Liver (tissue), 9 donors: ENCODE data around the gene LSAMP. TPM values are rescaled to one million over a fixed set of nuclear protein-coding genes. Genes with fewer than 3 reads are reported as not detected.

Experiments
- DNase-seq: peaks from one replicate; pipeline ENCODE4 v3.0.0-alpha.2; 2017; ENCODE audit warnings: low spot score
- H3K27ac ChIP-seq, 2 donors: one replicate each; pipeline ENCODE4 v1.7.0; 2013; ENCODE audit warnings: inconsistent platforms in 2 of 2, low read length in 2 of 2, control low read depth in 1 of 2, low read depth in 1 of 2, mild to moderate bottlenecking in 1 of 2
- H3K27me3 ChIP-seq, 4 donors: one replicate each; pipeline versions ENCODE4 v1.6.1 to v1.7.0; 2013; ENCODE audit warnings: low read length in 3 of 4, inconsistent platforms in 1 of 4, mild to moderate bottlenecking in 1 of 4, moderate library complexity in 1 of 4; ENCODE audit not compliant: control insufficient read depth in 4 of 4, insufficient read depth in 4 of 4
- H3K36me3 ChIP-seq, 4 donors: one replicate each; pipeline versions ENCODE4 v1.6.1 to v1.7.0; 2013; ENCODE audit warnings: low read length in 3 of 4, mild to moderate bottlenecking in 3 of 4, low read depth in 1 of 4, moderate library complexity in 1 of 4; ENCODE audit not compliant: control insufficient read depth in 4 of 4, insufficient read depth in 3 of 4
- H3K4me1 ChIP-seq, 4 donors: one replicate each; pipeline versions ENCODE4 v1.6.1 to v1.7.0; 2013; ENCODE audit warnings: low read length in 3 of 4, mild to moderate bottlenecking in 3 of 4, moderate library complexity in 1 of 4; ENCODE audit not compliant: control insufficient read depth in 4 of 4, insufficient read depth in 4 of 4
- H3K4me3 ChIP-seq, 3 donors: one replicate each; pipeline versions ENCODE4 v1.6.1 to v1.7.0; 2013; ENCODE audit warnings: low read length in 3 of 3, control low read depth in 1 of 3, low read depth in 1 of 3, mild to moderate bottlenecking in 1 of 3
- H3K9ac ChIP-seq, 2 donors: one replicate each; pipeline ENCODE4 v1.7.0; 2013; ENCODE audit warnings: low read length in 2 of 2, mild to moderate bottlenecking in 2 of 2, moderate library complexity in 2 of 2, control low read depth in 1 of 2, low read depth in 1 of 2
- H3K9me3 ChIP-seq, 4 donors: one replicate each; pipeline versions ENCODE4 v1.6.1 to v1.7.0; 2013; ENCODE audit warnings: low read length in 3 of 4; ENCODE audit not compliant: control insufficient read depth in 4 of 4
- ATF3 ChIP-seq: IDR thresholded peaks from 2 replicates; pipeline ENCODE4 v1.6.1; 2016; ENCODE audit warnings: antibody characterized with exemption
- EGR1 ChIP-seq, 2 donors: IDR thresholded peaks; 2 replicates each; pipeline ENCODE4 v1.6.1; 2016 to 2018; ENCODE audit warnings: antibody characterized with exemption in 2 of 2, low read depth in 2 of 2
- FOXA2 ChIP-seq: IDR thresholded peaks from 2 replicates; pipeline ENCODE4 v1.6.1; 2016; ENCODE audit warnings: antibody characterized with exemption
- GABPA ChIP-seq, 2 donors: IDR thresholded peaks in 1 of 2; conservative IDR thresholded peaks in 1 of 2; 2 replicates each; pipeline ENCODE4 v1.6.1; 2016; ENCODE audit warnings: antibody characterized with exemption in 2 of 2, mild to moderate bottlenecking in 1 of 2, moderate library complexity in 1 of 2
- HNF4A ChIP-seq, 2 donors: conservative IDR thresholded peaks; 2 replicates each; pipeline ENCODE4 v1.6.1; 2016; ENCODE audit warnings: antibody characterized with exemption in 2 of 2, mild to moderate bottlenecking in 2 of 2
- HNF4G ChIP-seq: IDR thresholded peaks from 2 replicates; pipeline ENCODE4 v1.6.1; 2016; ENCODE audit warnings: antibody characterized with exemption
- JUND ChIP-seq, 2 donors: IDR thresholded peaks; 2 replicates each; pipeline ENCODE4 v1.6.1; 2016; ENCODE audit warnings: antibody characterized with exemption in 2 of 2
- NR2F2 ChIP-seq: IDR thresholded peaks from 2 replicates; pipeline ENCODE4 v1.6.1; 2016; ENCODE audit warnings: antibody characterized with exemption
- RAD21 ChIP-seq, 2 donors: IDR thresholded peaks; 2 replicates each; pipeline ENCODE4 v1.6.1; 2016; ENCODE audit warnings: antibody characterized with exemption in 2 of 2, mild to moderate bottlenecking in 2 of 2
- RXRA ChIP-seq, 2 donors: IDR thresholded peaks; 2 replicates each; pipeline ENCODE4 v1.6.1; 2017 to 2018; ENCODE audit warnings: antibody characterized with exemption in 2 of 2, mild to moderate bottlenecking in 1 of 2
- SP1 ChIP-seq: IDR thresholded peaks from 2 replicates; pipeline ENCODE4 v1.6.1; 2018; ENCODE audit warnings: antibody characterized with exemption, mild to moderate bottlenecking
- TAF1 ChIP-seq: conservative IDR thresholded peaks from 2 replicates; pipeline ENCODE4 v1.6.1; 2016; ENCODE audit warnings: antibody characterized with exemption, mild to moderate bottlenecking
- YY1 ChIP-seq: IDR thresholded peaks from 2 replicates; pipeline ENCODE4 v1.6.1; 2016; ENCODE audit warnings: antibody characterized with exemption, mild to moderate bottlenecking
- ZBTB33 ChIP-seq: IDR thresholded peaks from 2 replicates; pipeline ENCODE4 v1.6.1; 2016; ENCODE audit warnings: antibody characterized with exemption
- WGBS: extraction: QIAGEN DNeasy Blood & Tissue Kit; methylation state at CpG from one replicate; pipeline ENCODE4 v1.1.7; 2013; 5-methylcytosine and 5-hydroxymethylcytosine counted together
- polyA plus RNA-seq, 2 donors: library from polyadenylated mRNA; stranded (reverse) in 1 of 2; unstranded in 1 of 2; fragments of 200-250 nt in 1 of 2; fragments of >200 nt in 1 of 2; fragmentation: Nextera tagmentation in 1 of 2; extraction: Ambion mirVana in 1 of 2; gene quantifications; one replicate each; pipeline versions ENCODE4 v1.2.1 to v1.2.3, GENCODE V29; 2013 to 2015
- total RNA-seq, 2 donors: library from RNA; depleted of rRNA; stranded (reverse); fragments of >200 nt; gene quantifications; one replicate each; pipeline ENCODE4 v1.2.3, GENCODE V29; 2014
- TF ChIP-seq, protein P1 (sequence below): IDR thresholded peaks from 2 replicates; pipeline ENCODE4 v1.6.1; 2016; ENCODE audit warnings: antibody characterized with exemption
- TF ChIP-seq, protein P2 (sequence below): fragments of 150-350 bp; IDR thresholded peaks from 2 replicates; pipeline ENCODE4 v1.5.1; 2017; ENCODE audit warnings: improper control_type of control experiment, low read depth, low read length; ENCODE audit not compliant: missing input control
- donor health status: healthy.
- donor health status: healthy.
- donor health status: healthy.
- donor health status: healthy.
- donor health status: healthy.

LSAMP gene
- total and polyA plus RNA-seq, 4 donors, result 0.01 to 0.17 (median 0.06) TPM

DNA sequence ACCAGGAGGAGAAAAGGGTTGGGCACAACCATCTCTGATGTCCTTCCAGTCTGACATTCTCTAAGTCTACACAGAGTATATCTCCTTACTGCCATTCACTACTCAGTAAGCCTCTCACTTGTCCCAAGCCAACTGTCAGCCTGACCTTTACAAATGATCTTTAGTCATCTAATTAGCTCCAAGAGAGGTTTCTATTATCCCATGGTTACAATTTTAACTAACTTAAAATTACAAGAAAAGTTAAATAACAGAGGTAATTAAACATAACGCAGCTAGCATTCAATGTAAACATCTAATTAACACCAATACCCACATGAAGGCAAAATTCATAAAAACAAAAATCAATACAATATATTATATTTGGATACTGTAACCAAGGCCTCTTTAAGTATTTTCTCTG, 126.9 kb downstream of the LSAMP start:
- Histone ChIP-seq H3K9ac (no peak overlapping the region), H3K27me3 (no peaks in the 10 kb centered on the region), H3K27ac (no peak overlapping the region), H3K36me3 (no peaks in the 10 kb centered on the region), H3K9me3 (no peaks in the 10 kb centered on the region), H3K4me3 (no peak overlapping the region), H3K4me1 (no peaks in the 10 kb centered on the region)
- TF ChIP-seq EGR1 (IDR thresholded peaks at IDR 0.05; ENCODE audit: low read depth in 2 of 2) (no peak), ZBTB33 (no peak), RXRA (IDR thresholded peaks at IDR 0.05) (no peak), JUND (IDR thresholded peaks at IDR 0.05) (no peak), NR2F2 (no peak), HNF4G (no peak), TAF1 (no peak), FOXA2 (no peak), GABPA (IDR thresholded peaks at IDR 0.05 in 1 of 2, conservative IDR thresholded peaks at IDR 0.05 in 1 of 2) (no peak), ATF3 (no peak), HNF4A (conservative IDR thresholded peaks at IDR 0.05) (no peak), RAD21 (IDR thresholded peaks at IDR 0.05) (no peak), SP1 (no peak), YY1 (no peak)
- TF ChIP-seq, protein P1, sequence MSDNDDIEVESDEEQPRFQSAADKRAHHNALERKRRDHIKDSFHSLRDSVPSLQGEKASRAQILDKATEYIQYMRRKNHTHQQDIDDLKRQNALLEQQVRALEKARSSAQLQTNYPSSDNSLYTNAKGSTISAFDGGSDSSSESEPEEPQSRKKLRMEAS, result no peak
- TF ChIP-seq, protein P2, sequence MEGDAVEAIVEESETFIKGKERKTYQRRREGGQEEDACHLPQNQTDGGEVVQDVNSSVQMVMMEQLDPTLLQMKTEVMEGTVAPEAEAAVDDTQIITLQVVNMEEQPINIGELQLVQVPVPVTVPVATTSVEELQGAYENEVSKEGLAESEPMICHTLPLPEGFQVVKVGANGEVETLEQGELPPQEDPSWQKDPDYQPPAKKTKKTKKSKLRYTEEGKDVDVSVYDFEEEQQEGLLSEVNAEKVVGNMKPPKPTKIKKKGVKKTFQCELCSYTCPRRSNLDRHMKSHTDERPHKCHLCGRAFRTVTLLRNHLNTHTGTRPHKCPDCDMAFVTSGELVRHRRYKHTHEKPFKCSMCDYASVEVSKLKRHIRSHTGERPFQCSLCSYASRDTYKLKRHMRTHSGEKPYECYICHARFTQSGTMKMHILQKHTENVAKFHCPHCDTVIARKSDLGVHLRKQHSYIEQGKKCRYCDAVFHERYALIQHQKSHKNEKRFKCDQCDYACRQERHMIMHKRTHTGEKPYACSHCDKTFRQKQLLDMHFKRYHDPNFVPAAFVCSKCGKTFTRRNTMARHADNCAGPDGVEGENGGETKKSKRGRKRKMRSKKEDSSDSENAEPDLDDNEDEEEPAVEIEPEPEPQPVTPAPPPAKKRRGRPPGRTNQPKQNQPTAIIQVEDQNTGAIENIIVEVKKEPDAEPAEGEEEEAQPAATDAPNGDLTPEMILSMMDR, result no peak
- 78% methylated on average over 1 of the region's 1 CpG for WGBS
- no peak for DNase-seq

- no peak overlapping the region for H3K9ac ChIP-seq
- TF ChIP-seq RXRA (IDR thresholded peaks at IDR 0.05) (no peak), SP1 (no peak), ZBTB33 (no peak), TAF1 (no peak)
- H3K27ac ChIP-seq, result no peak overlapping the region
- no peak overlapping the region for H3K4me3 ChIP-seq
- 86% methylated on average over 3 of the region's 3 CpGs for WGBS
- H3K9me3 ChIP-seq, result no peaks in the 10 kb centered on the region
- no peak for DNase-seq
- H3K27me3 ChIP-seq, result no peaks in the 10 kb centered on the region
- no peaks in the 10 kb centered on the region for H3K36me3 ChIP-seq
- no peaks in the 10 kb centered on the region for H3K4me1 ChIP-seq
These were observed 128.5 kb downstream of the LSAMP start for GRCh38 chr3:116316771-116317170.
